ENCODE measurements around the gene GGACT.

The GGACT gene

DNA sequence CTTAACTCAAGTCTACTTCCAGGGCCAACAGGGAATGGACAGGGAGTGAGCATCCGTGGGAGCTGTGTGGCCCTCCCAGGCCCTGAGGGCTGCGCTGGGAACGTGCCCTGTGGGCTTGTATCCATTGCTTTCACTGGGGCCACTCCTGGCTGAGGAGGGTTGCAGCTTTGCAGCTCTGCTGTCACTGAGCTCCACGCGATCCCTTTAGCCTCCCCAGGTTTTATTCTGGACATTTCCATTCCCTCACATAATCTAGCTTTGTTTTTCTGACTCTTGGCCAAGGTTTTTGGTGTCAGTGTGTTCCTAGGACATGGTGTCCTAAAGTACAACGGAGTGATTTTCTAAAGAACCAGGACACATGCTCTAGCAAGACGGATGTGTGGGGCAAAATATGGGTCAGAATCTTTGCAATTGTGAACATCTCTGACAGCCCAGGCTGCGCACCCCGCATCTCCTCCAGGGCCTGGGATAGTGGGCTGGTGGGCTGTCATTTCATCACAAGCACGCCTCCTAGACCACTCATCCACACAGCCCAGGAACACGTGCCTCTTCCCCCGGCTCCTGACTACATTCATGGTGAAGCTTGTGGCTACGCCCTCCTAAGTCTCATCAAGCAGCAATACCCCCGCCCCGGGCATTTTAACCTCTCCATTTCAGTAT is 28.0 kb downstream of the GGACT start:
- H3K27me3 ChIP-seq (replicated peaks in 2 of 5; ENCODE audit: control insufficient read depth in 4 of 5, insufficient read depth in 5 of 5, low read length in 4 of 5), result no peaks in the 10 kb centered on the region
- DNase-seq, result no peak
- WGBS (ENCODE audit: insufficient coverage), result 96% methylated on average over 10 of the region's 15 CpGs
- peaks cover 0 to 1% (median 0%) of the 10 kb centered on the region in 5 experiments for H3K9me3 ChIP-seq (ENCODE audit: control extremely low read depth in 1 of 5, control insufficient read depth in 4 of 5, insufficient read depth in 2 of 5, low read depth in 1 of 5, low read length in 4 of 5)
- POLR2A ChIA-PET, result no interaction called here
- no peaks in the 10 kb centered on the region for H3K36me3 ChIP-seq (ENCODE audit: control insufficient read depth in 4 of 4, insufficient read depth in 4 of 4, low read length in 3 of 4)
- H3K4me1 ChIP-seq (ENCODE audit: control extremely low read depth in 1 of 4, control insufficient read depth in 4 of 4, insufficient read depth in 4 of 4, low read length in 3 of 4), result no peaks in the 10 kb centered on the region
- CTCF ChIA-PET, result interaction anchor here (1.0 to 3.2 kb wide), 2 partner anchors 13 to 18 kb away, joined by 3 to 22 read pairs; no protein-coding TSS in a partner anchor
- H3K4me3 ChIP-seq (ENCODE audit: control insufficient read depth in 1 of 7, extremely low read depth in 1 of 7, insufficient read depth in 4 of 7, low read depth in 2 of 7, low read length in 6 of 7), result no peak overlapping the region
- no peak overlapping the region for H3K27ac ChIP-seq (ENCODE audit: insufficient read depth in 1 of 2, low read depth in 1 of 2, low read length in 2 of 2, poor library complexity in 1 of 2, severe bottlenecking in 2 of 2)

DNA sequence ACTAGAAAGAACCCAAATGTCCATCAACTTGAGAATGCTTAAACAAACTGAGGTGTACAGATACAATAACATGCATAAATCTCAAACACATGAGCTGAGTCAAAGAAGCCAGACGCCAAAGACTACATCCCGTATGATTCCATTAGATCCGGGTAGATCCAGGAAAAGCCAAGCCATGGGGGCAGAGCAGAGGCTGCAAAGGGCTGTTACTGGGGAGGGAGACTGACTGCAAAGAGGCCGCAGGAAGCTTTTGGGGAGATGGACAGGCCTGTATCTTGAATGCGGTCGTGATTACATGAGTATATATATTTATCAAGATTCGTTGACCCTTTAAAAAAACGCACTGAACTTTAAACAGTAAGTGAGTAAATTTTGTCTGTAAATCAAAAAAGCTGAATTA is 28.7 kb downstream of the GGACT start:
- WGBS (ENCODE audit: insufficient coverage), result 98% methylated on average over 5 of the region's 8 CpGs
- H3K27ac ChIP-seq (ENCODE audit: insufficient read depth in 1 of 2, low read depth in 1 of 2, low read length in 2 of 2, poor library complexity in 1 of 2, severe bottlenecking in 2 of 2), result no peak overlapping the region
- no peaks in the 10 kb centered on the region for H3K36me3 ChIP-seq (ENCODE audit: control insufficient read depth in 4 of 4, insufficient read depth in 4 of 4, low read length in 3 of 4)
- H3K4me3 ChIP-seq (ENCODE audit: control insufficient read depth in 1 of 7, extremely low read depth in 1 of 7, insufficient read depth in 4 of 7, low read depth in 2 of 7, low read length in 6 of 7), result no peak overlapping the region
- DNase-seq, result no peak
- POLR2A ChIA-PET, result interaction anchor here (0.8 kb wide), 1 partner anchor 9 kb away, joined by 3 read pairs; no protein-coding TSS in a partner anchor
- H3K4me1 ChIP-seq (ENCODE audit: control extremely low read depth in 1 of 4, control insufficient read depth in 4 of 4, insufficient read depth in 4 of 4, low read length in 3 of 4), result no peaks in the 10 kb centered on the region
- CTCF ChIA-PET, result interaction anchor here (1.0 to 3.2 kb wide), 2 partner anchors 13 to 17 kb away, joined by 3 to 22 read pairs; no protein-coding TSS in a partner anchor
- no peaks in the 10 kb centered on the region for H3K27me3 ChIP-seq (replicated peaks in 2 of 5; ENCODE audit: control insufficient read depth in 4 of 5, insufficient read depth in 5 of 5, low read length in 4 of 5)
- peaks cover 0 to under 1% (median 0%) of the 10 kb centered on the region in 5 experiments for H3K9me3 ChIP-seq (ENCODE audit: control extremely low read depth in 1 of 5, control insufficient read depth in 4 of 5, insufficient read depth in 2 of 5, low read depth in 1 of 5, low read length in 4 of 5)

DNA sequence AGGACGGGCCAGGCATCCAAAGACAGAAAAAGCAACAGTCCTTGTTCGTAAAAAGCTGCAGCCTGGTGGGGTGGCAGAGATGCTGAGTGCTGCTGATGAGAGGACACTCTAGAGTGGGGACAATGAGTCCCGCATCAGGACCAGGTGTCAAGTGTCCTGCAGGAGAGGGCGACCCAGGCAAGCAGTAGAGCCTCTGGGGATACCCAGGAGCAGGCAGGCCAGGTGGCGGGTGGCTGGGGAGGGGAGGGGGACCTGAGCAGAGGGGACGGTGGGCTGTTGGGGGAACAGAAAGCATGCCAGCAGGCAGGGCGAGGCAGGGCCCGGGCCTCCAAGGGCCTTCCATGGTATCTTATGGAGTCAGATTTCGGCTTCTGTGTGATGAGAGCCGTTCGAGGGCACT is 35.8 kb downstream of the GGACT start:
- Histone ChIP-seq H3K27ac (ENCODE audit: insufficient read depth in 1 of 2, low read depth in 1 of 2, low read length in 2 of 2, poor library complexity in 1 of 2, severe bottlenecking in 2 of 2) (no peak overlapping the region), H3K4me3 (ENCODE audit: control insufficient read depth in 1 of 7, extremely low read depth in 1 of 7, insufficient read depth in 4 of 7, low read depth in 2 of 7, low read length in 6 of 7) (no peak overlapping the region), H3K36me3 (ENCODE audit: control insufficient read depth in 4 of 4, insufficient read depth in 4 of 4, low read length in 3 of 4) (no peaks in the 10 kb centered on the region), H3K27me3 (replicated peaks in 2 of 5; ENCODE audit: control insufficient read depth in 4 of 5, insufficient read depth in 5 of 5, low read length in 4 of 5) (no peaks in the 10 kb centered on the region), H3K4me1 (ENCODE audit: control extremely low read depth in 1 of 4, control insufficient read depth in 4 of 4, insufficient read depth in 4 of 4, low read length in 3 of 4) (no peaks in the 10 kb centered on the region), H3K9me3 (ENCODE audit: control extremely low read depth in 1 of 5, control insufficient read depth in 4 of 5, insufficient read depth in 2 of 5, low read depth in 1 of 5, low read length in 4 of 5) (peaks cover 0 to 2% (median 0%) of the 10 kb centered on the region in 5 experiments)
- ChIA-PET POLR2A (no interaction called here), CTCF (no interaction called here)
- 98% methylated on average over 10 of the region's 11 CpGs for WGBS (ENCODE audit: insufficient coverage)
- no peak for DNase-seq

DNA sequence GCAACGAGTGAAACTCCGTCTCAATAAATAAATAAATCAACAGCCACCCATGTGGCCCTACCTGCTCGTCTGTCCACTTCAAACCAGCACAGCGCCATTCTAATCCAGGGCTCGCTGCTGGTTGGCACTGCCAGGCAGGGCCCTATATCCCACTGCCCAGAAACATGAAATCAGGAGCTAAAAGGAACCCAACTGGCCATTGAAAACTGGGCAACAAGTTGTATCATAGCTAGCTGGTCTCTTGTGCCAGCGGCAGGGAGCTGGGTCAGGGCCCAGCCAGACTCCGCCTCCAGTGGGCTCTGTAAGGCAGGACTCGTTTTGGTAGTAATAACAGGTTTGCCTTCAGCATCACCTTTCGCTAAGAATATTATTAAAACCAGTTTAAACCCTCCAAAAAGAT is 39.3 kb downstream of the GGACT start:
- Histone ChIP-seq H3K4me3 (ENCODE audit: control insufficient read depth in 1 of 7, extremely low read depth in 1 of 7, insufficient read depth in 4 of 7, low read depth in 2 of 7, low read length in 6 of 7) (no peak overlapping the region), H3K4me1 (ENCODE audit: control extremely low read depth in 1 of 4, control insufficient read depth in 4 of 4, insufficient read depth in 4 of 4, low read length in 3 of 4) (no peaks in the 10 kb centered on the region), H3K9me3 (ENCODE audit: control extremely low read depth in 1 of 5, control insufficient read depth in 4 of 5, insufficient read depth in 2 of 5, low read depth in 1 of 5, low read length in 4 of 5) (peaks cover 0 to under 1% (median 0%) of the 10 kb centered on the region in 5 experiments), H3K27me3 (replicated peaks in 2 of 5; ENCODE audit: control insufficient read depth in 4 of 5, insufficient read depth in 5 of 5, low read length in 4 of 5) (no peaks in the 10 kb centered on the region), H3K36me3 (ENCODE audit: control insufficient read depth in 4 of 4, insufficient read depth in 4 of 4, low read length in 3 of 4) (no peaks in the 10 kb centered on the region), H3K27ac (ENCODE audit: insufficient read depth in 1 of 2, low read depth in 1 of 2, low read length in 2 of 2, poor library complexity in 1 of 2, severe bottlenecking in 2 of 2) (no peak overlapping the region)
- WGBS (ENCODE audit: insufficient coverage), result 98% methylated on average over 7 of the region's 9 CpGs
- POLR2A ChIA-PET, result no interaction called here
- CTCF ChIA-PET, result interaction anchor here (1.5 kb wide), 1 partner anchor 16 kb away, joined by 3 read pairs; no protein-coding TSS in a partner anchor
- no peak for DNase-seq

DNA sequence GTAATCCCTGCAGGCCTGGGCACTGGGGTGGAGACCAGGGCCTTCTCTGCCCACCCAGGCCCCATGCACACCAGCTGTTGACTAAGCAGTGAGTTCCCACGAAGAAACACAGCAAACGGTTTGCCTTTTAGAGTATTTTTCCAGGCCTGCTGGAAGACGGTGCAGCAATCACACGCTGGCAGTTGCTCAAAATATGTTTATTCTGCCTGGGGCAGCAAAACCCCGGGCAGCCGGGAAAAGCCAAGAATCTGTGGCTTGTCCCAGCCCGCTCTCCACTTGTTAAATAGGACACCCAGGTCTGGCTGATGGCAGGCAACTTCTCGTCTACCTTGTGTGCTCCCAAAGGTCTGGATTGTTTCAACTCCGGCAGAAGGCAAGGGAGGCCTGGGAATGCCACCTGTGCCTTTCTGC is 40.8 kb downstream of the GGACT start:
- Histone ChIP-seq H3K36me3 (ENCODE audit: control insufficient read depth in 4 of 4, insufficient read depth in 4 of 4, low read length in 3 of 4) (no peaks in the 10 kb centered on the region), H3K9me3 (ENCODE audit: control extremely low read depth in 1 of 5, control insufficient read depth in 4 of 5, insufficient read depth in 2 of 5, low read depth in 1 of 5, low read length in 4 of 5) (no peaks in the 10 kb centered on the region), H3K27ac (ENCODE audit: insufficient read depth in 1 of 2, low read depth in 1 of 2, low read length in 2 of 2, poor library complexity in 1 of 2, severe bottlenecking in 2 of 2) (no peak overlapping the region), H3K4me1 (ENCODE audit: control extremely low read depth in 1 of 4, control insufficient read depth in 4 of 4, insufficient read depth in 4 of 4, low read length in 3 of 4) (no peaks in the 10 kb centered on the region), H3K4me3 (ENCODE audit: control insufficient read depth in 1 of 7, extremely low read depth in 1 of 7, insufficient read depth in 4 of 7, low read depth in 2 of 7, low read length in 6 of 7) (no peak overlapping the region), H3K27me3 (replicated peaks in 2 of 5; ENCODE audit: control insufficient read depth in 4 of 5, insufficient read depth in 5 of 5, low read length in 4 of 5) (no peaks in the 10 kb centered on the region)
- 98% methylated on average over 9 of the region's 9 CpGs for WGBS (ENCODE audit: insufficient coverage)
- ChIA-PET CTCF (interaction anchor here (1.5 kb wide), 1 partner anchor 18 kb away, joined by 3 read pairs; no protein-coding TSS in a partner anchor), POLR2A (no interaction called here)
- DNase-seq, result no peak

DNA sequence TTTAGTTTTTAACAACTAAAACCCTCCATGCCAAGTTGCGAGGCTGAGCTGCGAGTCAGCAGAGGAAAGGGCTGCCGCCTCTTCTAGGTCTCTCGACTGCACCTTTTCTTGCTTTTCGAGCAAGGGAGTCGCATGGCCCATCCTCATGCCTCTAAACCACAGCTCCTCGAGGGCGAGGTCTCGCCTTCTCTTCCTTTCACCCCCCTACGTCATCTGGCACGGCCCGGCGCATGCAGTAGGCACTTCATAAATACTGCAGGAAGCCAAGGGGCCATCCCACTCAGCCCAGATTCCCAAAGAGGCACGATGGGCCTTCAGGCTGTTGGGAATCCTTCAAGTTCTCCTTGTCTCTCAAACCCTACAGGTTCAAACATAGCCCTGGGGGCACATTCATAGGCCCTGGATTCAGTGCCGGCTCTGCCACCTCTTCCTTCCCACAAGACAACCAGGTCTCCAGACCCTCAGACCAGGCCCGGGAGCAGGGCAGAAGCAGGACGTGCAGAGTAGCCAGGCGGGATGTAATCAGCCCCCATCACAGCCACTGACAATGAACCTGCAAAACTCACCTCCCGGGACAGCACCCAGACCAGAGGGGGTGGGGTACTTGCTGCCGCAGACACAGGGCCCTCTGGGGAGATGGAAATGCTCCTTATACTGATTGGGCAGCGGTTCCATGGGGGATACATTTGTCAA is 41.7 kb downstream of the GGACT start:
- H3K27me3 ChIP-seq (replicated peaks in 2 of 5; ENCODE audit: control insufficient read depth in 4 of 5, insufficient read depth in 5 of 5, low read length in 4 of 5), result no peaks in the 10 kb centered on the region
- ChIA-PET POLR2A (no interaction called here), CTCF (no interaction called here)
- no peak overlapping the region for H3K27ac ChIP-seq (ENCODE audit: insufficient read depth in 1 of 2, low read depth in 1 of 2, low read length in 2 of 2, poor library complexity in 1 of 2, severe bottlenecking in 2 of 2)
- H3K4me1 ChIP-seq (ENCODE audit: control extremely low read depth in 1 of 4, control insufficient read depth in 4 of 4, insufficient read depth in 4 of 4, low read length in 3 of 4), result peaks cover 0 to 4% (median 0%) of the 10 kb centered on the region in 4 experiments
- DNase-seq, result no peak
- no peak overlapping the region for H3K4me3 ChIP-seq (ENCODE audit: control insufficient read depth in 1 of 7, extremely low read depth in 1 of 7, insufficient read depth in 4 of 7, low read depth in 2 of 7, low read length in 6 of 7)
- no peaks in the 10 kb centered on the region for H3K36me3 ChIP-seq (ENCODE audit: control insufficient read depth in 4 of 4, insufficient read depth in 4 of 4, low read length in 3 of 4)
- WGBS (ENCODE audit: insufficient coverage), result 98% methylated on average over 14 of the region's 21 CpGs
- no peaks in the 10 kb centered on the region for H3K9me3 ChIP-seq (ENCODE audit: control extremely low read depth in 1 of 5, control insufficient read depth in 4 of 5, insufficient read depth in 2 of 5, low read depth in 1 of 5, low read length in 4 of 5)

DNA sequence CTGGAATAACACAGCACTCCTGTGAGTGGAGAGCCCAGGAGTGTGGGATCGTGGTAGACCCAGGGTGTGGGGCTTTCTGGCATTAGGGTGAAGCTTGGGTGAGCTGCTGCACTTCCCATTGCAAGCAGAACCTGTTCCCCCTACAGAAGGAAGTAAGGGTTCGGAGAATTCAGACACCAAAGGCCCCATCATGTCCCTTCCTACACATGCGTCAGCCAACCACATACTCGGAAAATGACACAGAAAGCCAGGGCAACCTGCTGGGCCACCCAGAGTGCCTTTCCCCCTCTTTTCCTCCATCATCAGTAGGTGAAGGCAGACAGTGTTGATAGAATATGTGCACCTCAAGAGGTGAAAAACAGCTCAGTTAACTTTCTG is 42.9 kb downstream of the GGACT start:
- H3K4me3 ChIP-seq (ENCODE audit: control insufficient read depth in 1 of 7, extremely low read depth in 1 of 7, insufficient read depth in 4 of 7, low read depth in 2 of 7, low read length in 6 of 7), result no peak overlapping the region
- ChIA-PET POLR2A (interaction anchor here (0.7 kb wide), 1 partner anchor 898 kb away, joined by 3 read pairs; no protein-coding TSS in a partner anchor), CTCF (interaction anchor here (0.6 to 1.0 kb wide), 2 partner anchors 13 to 645 kb away, joined by 3 read pairs; no protein-coding TSS in a partner anchor)
- H3K27me3 ChIP-seq (replicated peaks in 2 of 5; ENCODE audit: control insufficient read depth in 4 of 5, insufficient read depth in 5 of 5, low read length in 4 of 5), result no peaks in the 10 kb centered on the region
- H3K4me1 ChIP-seq (ENCODE audit: control extremely low read depth in 1 of 4, control insufficient read depth in 4 of 4, insufficient read depth in 4 of 4, low read length in 3 of 4), result peaks cover 0 to 4% (median 0%) of the 10 kb centered on the region in 4 experiments
- no peak for DNase-seq
- H3K36me3 ChIP-seq (ENCODE audit: control insufficient read depth in 4 of 4, insufficient read depth in 4 of 4, low read length in 3 of 4), result no peaks in the 10 kb centered on the region
- no peaks in the 10 kb centered on the region for H3K9me3 ChIP-seq (ENCODE audit: control extremely low read depth in 1 of 5, control insufficient read depth in 4 of 5, insufficient read depth in 2 of 5, low read depth in 1 of 5, low read length in 4 of 5)
- WGBS (ENCODE audit: insufficient coverage), result 87% methylated on average over 3 of the region's 4 CpGs
- H3K27ac ChIP-seq (ENCODE audit: insufficient read depth in 1 of 2, low read depth in 1 of 2, low read length in 2 of 2, poor library complexity in 1 of 2, severe bottlenecking in 2 of 2), result no peak overlapping the region
